H1 (cell line): ENCODE measurements around the gene STK33. TPM values are rescaled to one million over a fixed set of nuclear protein-coding genes. Genes with fewer than 3 reads are reported as not detected.
A peak's percentile ranks its signal among the peaks of the same experiment; 100 is the strongest.

Experiments
- CTCF ChIA-PET: fragments of 300-600 bp; sonication (Branson Sonifier 250); formaldehyde crosslinking; loops from one replicate; lab custom pipeline; 2021; ENCODE audit not compliant: partially characterized antibody; lab: Charles Lee
- POLR2A ChIA-PET: fragments of 300-600 bp; sonication (Branson Sonifier 250); formaldehyde crosslinking; loops from one replicate; lab custom pipeline; 2021; ENCODE audit warnings: inconsistent platforms; ENCODE audit not compliant: partially characterized antibody; lab: Charles Lee
- DNase-seq, 2 experiments: peaks; one replicate each; pipeline versions ENCODE4 v3.0.0 to v3.0.0-alpha.2; 2010 to 2022; ENCODE audit warnings: low spot score in 2 of 2, low read depth in 1 of 2, mixed read lengths in 1 of 2
- FAIRE-seq: peaks from 2 replicates; lab custom pipeline; 2011; peaks lifted over from hg19 to GRCh38; lab: Jason Lieb, UNC
- H2AFZ ChIP-seq: 2 replicates; pipeline ENCODE4 v1.8.1; 2012; ENCODE audit warnings: low read length, inconsistent platforms
- H2AK5ac ChIP-seq: 2 replicates; pipeline ENCODE4 v1.6.1; 2013; ENCODE audit warnings: low read depth, low read length
- H2BK120ac ChIP-seq: replicated peaks from 2 replicates; pipeline ENCODE3; 2013; ENCODE audit warnings: low read depth, low read length, inconsistent platforms
- H2BK12ac ChIP-seq: 2 replicates; pipeline ENCODE4 v1.6.1; 2013; ENCODE audit warnings: low read depth, low read length
- H2BK15ac ChIP-seq: 2 replicates; pipeline ENCODE4 v1.6.1; 2013; ENCODE audit warnings: low read length
- H2BK20ac ChIP-seq: 2 replicates; pipeline ENCODE4 v1.6.1; 2013; ENCODE audit warnings: low read length
- H2BK5ac ChIP-seq: 2 replicates; pipeline ENCODE4 v1.6.1; 2013; ENCODE audit warnings: low read depth, low read length
- H3K14ac ChIP-seq: 2 replicates; pipeline ENCODE4 v1.6.1; 2013; ENCODE audit warnings: inconsistent platforms; ENCODE audit not compliant: insufficient read length
- H3K18ac ChIP-seq: 2 replicates; pipeline ENCODE4 v1.6.1; 2013; ENCODE audit warnings: low read length; ENCODE audit errors: extremely low read depth
- H3K23ac ChIP-seq: 2 replicates; pipeline ENCODE4 v1.6.1; 2013; ENCODE audit warnings: inconsistent platforms; ENCODE audit not compliant: insufficient read length
- H3K23me2 ChIP-seq: 2 replicates; pipeline ENCODE4 v1.6.1; 2013; ENCODE audit warnings: low read depth, low read length
- H3K27ac ChIP-seq: 2 replicates; pipeline ENCODE4 v1.6.1; 2011; ENCODE audit warnings: low read depth, low read length, inconsistent platforms
- H3K27me3 ChIP-seq, 4 experiments: replicated peaks in 1 of 4; 1 replicate in 1 of 4; 2 replicates in 3 of 4; pipeline versions ENCODE4 v1.6.1 to v1.8.1; 2011 to 2013; ENCODE audit warnings: low read length in 3 of 4, mild to moderate bottlenecking in 3 of 4, inconsistent platforms in 2 of 4, mixed read lengths in 2 of 4, moderate library complexity in 1 of 4; ENCODE audit not compliant: control insufficient read depth in 3 of 4, insufficient read depth in 3 of 4; ENCODE audit errors: extremely low read depth in 1 of 4
- H3K36me3 ChIP-seq, 4 experiments: 2 replicates each; pipeline versions ENCODE4 v1.6.1 to v1.8.1; 2011 to 2013; ENCODE audit warnings: mild to moderate bottlenecking in 4 of 4, low read length in 3 of 4, moderate library complexity in 2 of 4, control low read depth in 1 of 4, inconsistent platforms in 1 of 4; ENCODE audit not compliant: insufficient read depth in 4 of 4, control insufficient read depth in 2 of 4
- H3K4ac ChIP-seq: replicated peaks from 2 replicates; pipeline ENCODE3; 2013; ENCODE audit warnings: low read length, low read depth, mixed read lengths, inconsistent platforms; ENCODE audit not compliant: insufficient read length
- H3K4me1 ChIP-seq, 4 experiments: replicated peaks in 1 of 4; 1 replicate in 1 of 4; 2 replicates in 3 of 4; pipeline versions ENCODE4 v1.6.1 to v1.8.1; 2011 to 2013; ENCODE audit warnings: low read length in 3 of 4, inconsistent platforms in 2 of 4, mixed read lengths in 1 of 4; ENCODE audit not compliant: insufficient read depth in 4 of 4, control insufficient read depth in 3 of 4
- H3K4me2 ChIP-seq, 2 experiments: 2 replicates each; pipeline versions ENCODE4 v1.6.1 to v1.8.1; 2011 to 2013; ENCODE audit warnings: low read depth in 2 of 2, low read length in 2 of 2, control low read depth in 1 of 2, inconsistent platforms in 1 of 2, mild to moderate bottlenecking in 1 of 2; ENCODE audit not compliant: insufficient read depth in 1 of 2
- H3K4me3 ChIP-seq, 4 experiments: fragments of 200-600, 300-600 bp in 1 of 4; sonication (generic), shearing (Covaris generic), sonication (Bioruptor Twin) in 1 of 4; 2 replicates each; pipeline versions ENCODE4 v1.5.1 to v1.8.1; 2011 to 2016; ENCODE audit warnings: low read length in 4 of 4, low read depth in 3 of 4, control low read depth in 2 of 4, inconsistent platforms in 2 of 4, mild to moderate bottlenecking in 2 of 4, mixed read lengths in 1 of 4, moderate library complexity in 1 of 4; ENCODE audit not compliant: insufficient read depth in 2 of 4; ENCODE audit errors: extremely low read depth in 1 of 4
- H3K56ac ChIP-seq: replicated peaks from 2 replicates; pipeline ENCODE3; 2013; ENCODE audit warnings: low read depth, mild to moderate bottlenecking, mixed read lengths, low read length, inconsistent platforms; ENCODE audit not compliant: insufficient read length
- H3K79me1 ChIP-seq: 2 replicates; pipeline ENCODE4 v1.6.1; 2013; ENCODE audit warnings: low read depth, low read length, control low read depth
- H3K79me2 ChIP-seq, 2 experiments: 2 replicates each; pipeline versions ENCODE4 v1.6.1 to v1.8.1; 2012 to 2013; ENCODE audit warnings: low read length in 2 of 2, mild to moderate bottlenecking in 2 of 2, inconsistent platforms in 1 of 2; ENCODE audit not compliant: insufficient read depth in 2 of 2, control insufficient read depth in 1 of 2
- H3K9ac ChIP-seq, 4 experiments: replicated peaks in 1 of 4; 1 replicate in 1 of 4; 2 replicates in 3 of 4; pipeline versions ENCODE4 v1.6.1 to v1.8.1; 2011 to 2013; ENCODE audit warnings: low read depth in 3 of 4, low read length in 3 of 4, control low read depth in 2 of 4, mild to moderate bottlenecking in 2 of 4, moderate library complexity in 2 of 4, inconsistent platforms in 1 of 4; ENCODE audit errors: extremely low read depth in 1 of 4
- H3K9me3 ChIP-seq, 2 experiments: 2 replicates each; pipeline versions ENCODE4 v1.6.1 to v1.8.1; 2012 to 2013; ENCODE audit warnings: mild to moderate bottlenecking in 2 of 2, moderate library complexity in 2 of 2, control low read depth in 1 of 2, inconsistent platforms in 1 of 2, low read depth in 1 of 2, low read length in 1 of 2, mixed read lengths in 1 of 2; ENCODE audit not compliant: insufficient read depth in 2 of 2
- H4K20me1 ChIP-seq, 2 experiments: replicated peaks in 1 of 2; 2 replicates each; pipeline versions ENCODE3 to v1.8.1; 2011 to 2013; ENCODE audit warnings: inconsistent platforms in 2 of 2, low read length in 2 of 2, mild to moderate bottlenecking in 1 of 2; ENCODE audit not compliant: insufficient read depth in 2 of 2, control insufficient read depth in 1 of 2
- H4K5ac ChIP-seq: 2 replicates; pipeline ENCODE4 v1.6.1; 2013; ENCODE audit warnings: low read length, low read depth, mixed read lengths, inconsistent platforms; ENCODE audit not compliant: insufficient read length
- H4K8ac ChIP-seq: 2 replicates; pipeline ENCODE4 v1.8.0; 2013; ENCODE audit warnings: mild to moderate bottlenecking, moderate library complexity, low read length, inconsistent platforms; ENCODE audit not compliant: insufficient read depth; ENCODE audit errors: extremely low read depth
- H4K91ac ChIP-seq: replicated peaks from 2 replicates; pipeline ENCODE3; 2013; ENCODE audit warnings: low read length, mixed read lengths, inconsistent platforms; ENCODE audit not compliant: insufficient read length
- ATF3 ChIP-seq: IDR thresholded peaks from 2 replicates; pipeline ENCODE4 v1.6.1; 2011; ENCODE audit warnings: low read depth, mild to moderate bottlenecking, low read length; ENCODE audit not compliant: insufficient read depth
- CBX5 ChIP-seq: fragments of 300-800, 300-1000 bp; sonication (generic); IDR thresholded peaks from 2 replicates; pipeline ENCODE4 v1.7.1; 2016; ENCODE audit warnings: antibody characterized with exemption, low read length, low read depth
- CTCF ChIP-seq, 3 experiments: IDR thresholded peaks; 1 replicate in 2 of 3; 2 replicates in 1 of 3; pipeline versions ENCODE4 v1.5.1 to v1.6.1; 2011; ENCODE audit warnings: low read length in 3 of 3, mild to moderate bottlenecking in 3 of 3, inconsistent platforms in 2 of 3, low read depth in 1 of 3, moderate library complexity in 1 of 3; ENCODE audit not compliant: insufficient read depth in 1 of 3; ENCODE audit errors: control extremely low read depth in 1 of 3
- JUND ChIP-seq: IDR thresholded peaks from 2 replicates; pipeline ENCODE4 v1.6.1; 2011; ENCODE audit warnings: mild to moderate bottlenecking, improper control_type of control experiment, low read length
- RBBP5 ChIP-seq: IDR thresholded peaks from 2 replicates; pipeline ENCODE4 v1.7.1; 2012; ENCODE audit warnings: low read depth, mild to moderate bottlenecking, inconsistent platforms, low read length, moderate library complexity, borderline replicate concordance
- SIN3A ChIP-seq, 2 experiments: IDR thresholded peaks in 1 of 2; conservative IDR thresholded peaks in 1 of 2; 2 replicates each; pipeline ENCODE4 v1.6.1; 2011 to 2012; ENCODE audit warnings: low read length in 2 of 2, improper control_type of control experiment in 1 of 2, low read depth in 1 of 2, mild to moderate bottlenecking in 1 of 2
- SIX5 ChIP-seq: IDR thresholded peaks from 2 replicates; pipeline ENCODE4 v1.6.1; 2011; ENCODE audit warnings: mild to moderate bottlenecking, low read depth, low read length
- SP4 ChIP-seq: IDR thresholded peaks from 2 replicates; pipeline ENCODE4 v1.6.1; 2012; ENCODE audit warnings: low read length, inconsistent platforms
- TCF12 ChIP-seq: IDR thresholded peaks from 2 replicates; pipeline ENCODE4 v1.6.1; 2011; ENCODE audit warnings: low read depth, mild to moderate bottlenecking, low read length
- YY1 ChIP-seq: IDR thresholded peaks from 2 replicates; pipeline ENCODE4 v1.6.1; 2011; ENCODE audit warnings: low read depth, mild to moderate bottlenecking, low read length
- WGBS, 2 experiments: shearing (Covaris generic) in 1 of 2; methylation state at CpG; one replicate each; pipeline versions ENCODE4 v1.1.6 to v1.1.7; 2013 to 2015; ENCODE audit warnings: low lambda C conversion rate in 2 of 2, mixed read lengths in 2 of 2, inconsistent platforms in 1 of 2, low coverage in 1 of 2, missing lambda C conversion rate in 1 of 2; ENCODE audit not compliant: insufficient replicate concordance in 2 of 2, insufficient coverage in 1 of 2, insufficient read length in 1 of 2; ENCODE audit errors: extremely low coverage in 1 of 2, missing lambda C conversion rate in 1 of 2; 5-methylcytosine and 5-hydroxymethylcytosine counted together
- polyA plus RNA-seq, 7 experiments: library from polyadenylated mRNA; depleted of rRNA in 3 of 7; stranded (reverse) in 5 of 7; unstranded in 2 of 7; fragments of >200 nt in 5 of 7; fragments of 200-250 nt in 2 of 7; gene quantifications; 1 replicate in 5 of 7; 2 replicates in 1 of 7; 4 replicates in 1 of 7; pipeline versions ENCODE4 v1.2.1 to v1.2.3, GENCODE V29; 2011 to 2013; ENCODE audit warnings: missing spikeins in 2 of 7, mixed read lengths in 2 of 7
- total RNA-seq: library from RNA; stranded (reverse); fragmentation: NEBNext Ultra II Directional; extraction: Animal tissue kit (Norgen Biotek cat#: 25700); gene quantifications from 2 replicates; pipeline ENCODE4 v1.2.1, GENCODE V29; 2021

The STK33 gene
- total and polyA plus RNA-seq, 2 of the 8 experiments (the other 6 are each of a cell fraction or from before 2014, with no cell fraction given), result 8.8 to 25.1 TPM

DNA sequence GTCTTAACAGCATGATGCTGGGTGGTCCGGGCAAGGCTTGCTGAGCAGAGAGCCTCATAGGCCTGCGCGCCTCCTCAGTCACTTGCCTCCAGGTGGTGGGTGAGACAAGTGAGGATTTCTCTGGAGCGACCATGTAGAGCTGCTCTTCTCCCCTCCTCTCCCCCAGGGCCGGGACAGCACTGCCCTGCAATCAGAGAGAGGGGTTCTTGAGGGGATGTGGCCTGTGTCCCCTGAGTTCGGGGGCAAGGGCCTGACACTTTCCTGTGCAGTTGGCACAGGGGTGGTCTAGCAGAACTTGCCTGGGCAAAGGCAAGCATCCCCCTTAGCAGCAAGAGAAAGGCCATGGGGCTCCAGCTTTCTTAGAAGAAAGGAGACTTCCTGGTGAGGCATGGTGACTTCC is 234.5 kb downstream of the STK33 start:
- H3K9ac ChIP-seq, result no peak overlapping the region
- H2AFZ ChIP-seq, result no peak overlapping the region
- no peak overlapping the region for H4K91ac ChIP-seq
- no peak overlapping the region for H3K14ac ChIP-seq
- no peaks in the 10 kb centered on the region for H4K20me1 ChIP-seq
- ChIA-PET CTCF (interaction anchor here (1.0 to 1.9 kb wide), 5 partner anchors 9 to 167 kb away, joined by 3 to 10 read pairs (median 3); no protein-coding TSS in a partner anchor), POLR2A (no interaction called here)
- no peaks in the 10 kb centered on the region for H3K79me2 ChIP-seq
- no peaks in the 10 kb centered on the region; a peak in 2 of 7 replicates for H3K4me1 ChIP-seq
- no peak overlapping the region for H2BK20ac ChIP-seq
- no peak overlapping the region for H4K5ac ChIP-seq
- no peak overlapping the region for H2BK120ac ChIP-seq
- H3K4me2 ChIP-seq, result no peak overlapping the region
- no peak overlapping the region for H2AK5ac ChIP-seq
- H2BK5ac ChIP-seq, result 0 out of 2 replicates have a peak overlapping the region, but pooled peaks have one; percentile 24
- DNase-seq (no peak), FAIRE-seq (no peak)
- 85% methylated on average over 6 of the region's 6 CpGs; no CpG with 5 or more reads in 1 of the 2 experiments for WGBS, 2 experiments
- no peaks in the 10 kb centered on the region for H3K27me3 ChIP-seq
- H3K18ac ChIP-seq, result no peak overlapping the region
- H4K8ac ChIP-seq, result no peak overlapping the region
- no peaks in the 10 kb centered on the region for H3K9me3 ChIP-seq
- H2BK12ac ChIP-seq, result no peak overlapping the region
- no peak overlapping the region for H2BK15ac ChIP-seq
- no peak overlapping the region for H3K4ac ChIP-seq
- no peaks in the 10 kb centered on the region for H3K23me2 ChIP-seq
- H3K79me1 ChIP-seq, result no peaks in the 10 kb centered on the region; the same call in 1 of the 2 replicates
- no peak overlapping the region for H3K56ac ChIP-seq
- H3K27ac ChIP-seq, result no peak overlapping the region
- no peak overlapping the region for H3K23ac ChIP-seq
- H3K36me3 ChIP-seq, result no peaks in the 10 kb centered on the region
- no peak overlapping the region for H3K4me3 ChIP-seq
- TF ChIP-seq RBBP5 (no peak), YY1 (no peak), TCF12 (no peak), SP4 (no peak), JUND (no peak), CBX5 (no peak), SIX5 (no peak), CTCF (IDR thresholded peaks at IDR 0.05; ENCODE audit: control extremely low read depth in 1 of 3, insufficient read depth in 1 of 3, low read depth in 1 of 3, low read length in 3 of 3) (no peak), ATF3 (no peak), SIN3A (conservative IDR thresholded peaks at IDR 0.05 in 1 of 2, IDR thresholded peaks at IDR 0.05 in 1 of 2; ENCODE audit: low read depth in 1 of 2, low read length in 2 of 2) (no peak)
